ENCODE data around the gene PPP1R13B.
A peak's percentile ranks its signal among the peaks of the same experiment; 100 is the strongest.

The PPP1R13B gene

GRCh38 chr14:103811189-103811588 is 36.2 kb downstream of the PPP1R13B start:
- no peaks in the 10 kb centered on the region for H3K27me3 ChIP-seq
- H3K4me3 ChIP-seq (ENCODE audit: low read depth, low read length), result no peak overlapping the region
- peaks cover 14% of the 10 kb centered on the region for H3K4me1 ChIP-seq
- no peaks in the 10 kb centered on the region for H3K9me3 ChIP-seq
- H3K36me3 ChIP-seq, result peaks cover 4% of the 10 kb centered on the region; the same call in 1 of the 2 replicates
- DNase-seq, result no peak
- TF ChIP-seq, protein P1, sequence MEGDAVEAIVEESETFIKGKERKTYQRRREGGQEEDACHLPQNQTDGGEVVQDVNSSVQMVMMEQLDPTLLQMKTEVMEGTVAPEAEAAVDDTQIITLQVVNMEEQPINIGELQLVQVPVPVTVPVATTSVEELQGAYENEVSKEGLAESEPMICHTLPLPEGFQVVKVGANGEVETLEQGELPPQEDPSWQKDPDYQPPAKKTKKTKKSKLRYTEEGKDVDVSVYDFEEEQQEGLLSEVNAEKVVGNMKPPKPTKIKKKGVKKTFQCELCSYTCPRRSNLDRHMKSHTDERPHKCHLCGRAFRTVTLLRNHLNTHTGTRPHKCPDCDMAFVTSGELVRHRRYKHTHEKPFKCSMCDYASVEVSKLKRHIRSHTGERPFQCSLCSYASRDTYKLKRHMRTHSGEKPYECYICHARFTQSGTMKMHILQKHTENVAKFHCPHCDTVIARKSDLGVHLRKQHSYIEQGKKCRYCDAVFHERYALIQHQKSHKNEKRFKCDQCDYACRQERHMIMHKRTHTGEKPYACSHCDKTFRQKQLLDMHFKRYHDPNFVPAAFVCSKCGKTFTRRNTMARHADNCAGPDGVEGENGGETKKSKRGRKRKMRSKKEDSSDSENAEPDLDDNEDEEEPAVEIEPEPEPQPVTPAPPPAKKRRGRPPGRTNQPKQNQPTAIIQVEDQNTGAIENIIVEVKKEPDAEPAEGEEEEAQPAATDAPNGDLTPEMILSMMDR (IDR thresholded peaks at IDR 0.05; ENCODE audit: low read depth, low read length), result no peak

GRCh38 chr14:103808403-103809001 is 38.9 kb downstream of the PPP1R13B start:
- peaks cover 3% of the 10 kb centered on the region; the same call in 1 of the 2 replicates for H3K36me3 ChIP-seq
- DNase-seq, result peak; percentile 90
- H3K4me1 ChIP-seq, result peaks cover 10% of the 10 kb centered on the region
- TF ChIP-seq, protein P1 (IDR thresholded peaks at IDR 0.05; ENCODE audit: low read depth, low read length), result peak; percentile 97
- H3K4me3 ChIP-seq (ENCODE audit: low read depth, low read length), result no peak overlapping the region
- H3K27me3 ChIP-seq, result no peaks in the 10 kb centered on the region
- no peaks in the 10 kb centered on the region for H3K9me3 ChIP-seq

DNA sequence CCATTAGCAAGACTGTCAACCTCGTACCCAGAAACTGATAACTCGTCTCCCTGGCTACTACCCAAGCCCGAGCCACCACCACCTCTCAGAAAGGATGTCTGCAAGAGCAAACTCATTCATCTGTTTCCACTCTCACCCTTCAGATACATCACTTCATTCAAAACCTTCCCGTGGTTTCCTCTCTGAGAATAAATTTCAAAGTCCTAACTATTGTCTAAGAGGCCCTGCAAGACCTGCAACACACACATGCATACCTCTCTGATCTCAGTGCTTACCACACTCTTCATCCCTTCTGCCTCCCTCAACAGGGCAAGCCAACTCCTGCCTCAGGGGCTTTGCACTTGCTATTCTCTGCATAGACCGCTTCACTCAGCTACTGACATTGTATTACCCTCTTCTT is 40.6 kb downstream of the PPP1R13B start:
- H3K4me1 ChIP-seq, result peaks cover 7% of the 10 kb centered on the region
- TF ChIP-seq, protein P1 (IDR thresholded peaks at IDR 0.05; ENCODE audit: low read depth, low read length), result no peak
- no peak overlapping the region for H3K4me3 ChIP-seq (ENCODE audit: low read depth, low read length)
- no peaks in the 10 kb centered on the region for H3K27me3 ChIP-seq
- DNase-seq, result peak; percentile 33
- H3K9me3 ChIP-seq, result no peaks in the 10 kb centered on the region
- H3K36me3 ChIP-seq, result no peaks in the 10 kb centered on the region

GRCh38 chr14:103805708-103806107 is 41.7 kb downstream of the PPP1R13B start:
- Histone ChIP-seq H3K36me3 (no peaks in the 10 kb centered on the region), H3K4me1 (peaks cover 10% of the 10 kb centered on the region), H3K4me3 (ENCODE audit: low read depth, low read length) (no peak overlapping the region), H3K27me3 (no peaks in the 10 kb centered on the region), H3K9me3 (no peaks in the 10 kb centered on the region)
- TF ChIP-seq, protein P1 (IDR thresholded peaks at IDR 0.05; ENCODE audit: low read depth, low read length), result no peak
- no peak for DNase-seq

DNA sequence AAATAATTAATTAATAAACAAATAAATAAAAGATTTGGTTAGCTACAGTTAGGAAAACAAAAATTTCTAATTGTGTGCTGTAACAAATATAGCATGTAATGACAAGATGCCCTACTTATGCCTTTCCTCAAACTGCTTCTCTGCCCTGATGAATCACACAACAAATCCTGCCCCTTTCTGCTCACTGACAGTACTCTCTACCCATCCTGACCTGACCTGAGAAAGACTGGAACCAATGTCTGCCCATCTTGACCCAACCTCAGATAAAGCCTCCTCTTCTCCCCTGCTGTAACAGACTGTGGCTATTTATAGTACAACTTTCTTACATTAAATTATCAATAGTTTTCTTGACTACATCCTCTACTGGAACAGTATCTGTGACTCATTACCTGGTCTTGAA is 43.7 kb downstream of the PPP1R13B start:
- DNase-seq, result no peak
- H3K4me3 ChIP-seq (ENCODE audit: low read depth, low read length), result no peak overlapping the region
- no peaks in the 10 kb centered on the region for H3K9me3 ChIP-seq
- TF ChIP-seq, protein P1 (IDR thresholded peaks at IDR 0.05; ENCODE audit: low read depth, low read length), result no peak
- peaks cover 10% of the 10 kb centered on the region for H3K4me1 ChIP-seq
- H3K27me3 ChIP-seq, result no peaks in the 10 kb centered on the region
- no peaks in the 10 kb centered on the region for H3K36me3 ChIP-seq

DNA sequence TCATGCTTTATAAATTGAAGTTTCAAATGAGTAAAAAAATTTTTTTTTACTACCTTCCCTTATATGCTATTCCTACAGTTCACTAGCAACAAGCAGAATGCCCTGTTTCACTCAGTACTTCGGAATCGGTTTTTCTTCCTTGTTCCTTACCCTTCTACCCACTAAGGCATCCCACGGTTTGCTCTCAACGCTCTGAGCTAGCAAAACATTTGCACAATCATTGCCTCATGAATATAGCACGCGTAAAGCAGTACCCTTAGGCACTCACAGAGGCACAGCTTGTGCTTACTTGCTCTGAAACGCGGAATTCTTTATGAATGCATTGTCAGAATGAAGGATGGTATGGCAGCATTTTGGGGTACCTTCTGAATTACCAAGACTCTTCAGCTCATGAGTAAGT is 45.0 kb downstream of the PPP1R13B start:
- no peak for DNase-seq
- peaks cover 10% of the 10 kb centered on the region for H3K4me1 ChIP-seq
- H3K36me3 ChIP-seq, result peaks cover under 1% of the 10 kb centered on the region
- no peaks in the 10 kb centered on the region for H3K27me3 ChIP-seq
- TF ChIP-seq, protein P1 (IDR thresholded peaks at IDR 0.05; ENCODE audit: low read depth, low read length), result no peak
- H3K9me3 ChIP-seq, result no peaks in the 10 kb centered on the region
- no peak overlapping the region for H3K4me3 ChIP-seq (ENCODE audit: low read depth, low read length)

Data from BE2C (cell line).